H9 (cell line): Measurements from ENCODE around the gene KRTAP13-1. TPM values are rescaled to one million over a fixed set of nuclear protein-coding genes. Genes with fewer than 3 reads are reported as not detected.

Experiments
- DNase-seq: peaks from one replicate; pipeline ENCODE4 v3.0.0-alpha.2; 2017
- H2AFZ ChIP-seq: one replicate; pipeline ENCODE4 v1.6.1; 2013; ENCODE audit warnings: mild to moderate bottlenecking, low read length, control low read depth, moderate library complexity
- H2AK5ac ChIP-seq: 2 replicates; pipeline ENCODE4 v1.6.1; 2013; ENCODE audit warnings: low read length, control low read depth, mixed read lengths; ENCODE audit not compliant: insufficient read length
- H2BK120ac ChIP-seq: one replicate; pipeline ENCODE4 v1.6.1; 2013; ENCODE audit warnings: low read depth, mild to moderate bottlenecking, low read length, control low read depth, inconsistent platforms; ENCODE audit not compliant: poor library complexity, severe bottlenecking
- H2BK12ac ChIP-seq: 2 replicates; pipeline ENCODE4 v1.6.1; 2013; ENCODE audit warnings: low read length, control low read depth, mixed read lengths, low read depth; ENCODE audit not compliant: insufficient read length
- H2BK15ac ChIP-seq: 2 replicates; pipeline ENCODE4 v1.6.1; 2013; ENCODE audit warnings: low read depth, low read length, control low read depth
- H2BK20ac ChIP-seq: one replicate; pipeline ENCODE4 v1.6.1; 2013; ENCODE audit warnings: low read depth, mild to moderate bottlenecking, low read length, control low read depth, inconsistent platforms; ENCODE audit not compliant: poor library complexity, severe bottlenecking
- H2BK5ac ChIP-seq: 2 replicates; pipeline ENCODE4 v1.6.1; 2013; ENCODE audit warnings: low read length, control low read depth, mixed read lengths; ENCODE audit not compliant: insufficient read length
- H3K14ac ChIP-seq: 2 replicates; pipeline ENCODE4 v1.6.1; 2013; ENCODE audit warnings: low read length, control low read depth; ENCODE audit not compliant: insufficient read depth
- H3K18ac ChIP-seq: 2 replicates; pipeline ENCODE4 v1.6.1; 2013; ENCODE audit warnings: low read depth, mild to moderate bottlenecking, mixed read lengths, low read length, control low read depth; ENCODE audit not compliant: insufficient read length
- H3K23ac ChIP-seq: 2 replicates; pipeline ENCODE4 v1.6.1; 2013; ENCODE audit warnings: low read length, control low read depth, mixed read lengths, low read depth; ENCODE audit not compliant: insufficient read length
- H3K23me2 ChIP-seq: 2 replicates; pipeline ENCODE4 v1.6.1; 2013; ENCODE audit warnings: low read depth, mild to moderate bottlenecking, mixed read lengths, low read length, control low read depth; ENCODE audit not compliant: insufficient read length, poor library complexity, severe bottlenecking
- H3K27ac ChIP-seq: 2 replicates; pipeline ENCODE4 v1.5.1; 2013; ENCODE audit warnings: low read length, control low read depth, mixed read lengths, low read depth; ENCODE audit not compliant: insufficient read length
- H3K27me3 ChIP-seq: 2 replicates; pipeline ENCODE4 v1.6.1; 2013; ENCODE audit warnings: low read length, control low read depth, inconsistent platforms; ENCODE audit not compliant: insufficient read depth
- H3K4ac ChIP-seq: 2 replicates; pipeline ENCODE4 v1.6.1; 2013; ENCODE audit warnings: low read depth, mild to moderate bottlenecking, control low read depth, inconsistent platforms, low read length, moderate library complexity
- H3K4me1 ChIP-seq: 2 replicates; pipeline ENCODE4 v1.6.1; 2013; ENCODE audit warnings: low read length, control low read depth, inconsistent platforms; ENCODE audit not compliant: insufficient read depth
- H3K4me2 ChIP-seq: 2 replicates; pipeline ENCODE4 v1.6.1; 2013; ENCODE audit warnings: low read length, control low read depth, mixed read lengths; ENCODE audit not compliant: insufficient read length, insufficient read depth
- H3K56ac ChIP-seq: 2 replicates; pipeline ENCODE4 v1.6.1; 2013; ENCODE audit warnings: low read depth, mild to moderate bottlenecking, mixed read lengths, low read length, control low read depth; ENCODE audit not compliant: insufficient read length
- H3K79me1 ChIP-seq: 2 replicates; pipeline ENCODE4 v1.6.1; 2013; ENCODE audit warnings: low read depth, mild to moderate bottlenecking, moderate library complexity, low read length, control low read depth, inconsistent platforms; ENCODE audit not compliant: insufficient read depth, poor library complexity, severe bottlenecking
- H3K79me2 ChIP-seq: 2 replicates; pipeline ENCODE4 v1.6.1; 2013; ENCODE audit warnings: low read length, control low read depth, inconsistent platforms; ENCODE audit not compliant: insufficient read depth
- H3K9ac ChIP-seq: 2 replicates; pipeline ENCODE4 v1.6.1; 2013; ENCODE audit warnings: low read length, control low read depth, mixed read lengths; ENCODE audit not compliant: insufficient read length; ENCODE audit errors: extremely low read depth
- H3K9me3 ChIP-seq: one replicate; pipeline ENCODE4 v1.6.1; 2013; ENCODE audit warnings: low read depth, low read length, inconsistent platforms; ENCODE audit not compliant: control insufficient read depth
- H3T11ph ChIP-seq: one replicate; pipeline ENCODE4 v1.6.1; 2013; ENCODE audit warnings: mild to moderate bottlenecking, low read length, control low read depth, inconsistent platforms
- H4K20me1 ChIP-seq: one replicate; pipeline ENCODE4 v1.6.1; 2013; ENCODE audit not compliant: control insufficient read depth, insufficient read length, insufficient read depth
- H4K5ac ChIP-seq: 2 replicates; pipeline ENCODE4 v1.6.1; 2013; ENCODE audit warnings: low read depth, mild to moderate bottlenecking, mixed read lengths, low read length, control low read depth; ENCODE audit not compliant: insufficient read length
- H4K8ac ChIP-seq: replicated peaks from 2 replicates; pipeline ENCODE4 v1.6.1; 2013; ENCODE audit warnings: low read length, control low read depth, mixed read lengths, low read depth; ENCODE audit not compliant: insufficient read length
- H4K91ac ChIP-seq: 2 replicates; pipeline ENCODE4 v1.6.1; 2013; ENCODE audit warnings: low read depth, mild to moderate bottlenecking, moderate library complexity, mixed read lengths, low read length, control low read depth; ENCODE audit not compliant: insufficient read length
- H3K27ac Mint-ChIP-seq, 3 experiments: 2 replicates in 2 of 3; 3 replicates in 1 of 3; pipeline ENCODE4 v1.8.0; 2020 to 2021; ENCODE audit warnings: mixed read lengths in 3 of 3, mild to moderate bottlenecking in 1 of 3, moderate library complexity in 1 of 3
- H3K27me3 Mint-ChIP-seq: 2 replicates; pipeline ENCODE4 v1.8.0; 2021; ENCODE audit warnings: low read depth, mild to moderate bottlenecking, moderate library complexity, mixed read lengths
- H3K36me3 Mint-ChIP-seq, 3 experiments: 2 replicates in 2 of 3; 3 replicates in 1 of 3; pipeline ENCODE4 v1.8.0; 2020 to 2021; ENCODE audit warnings: low read depth in 3 of 3, mixed read lengths in 3 of 3; ENCODE audit not compliant: insufficient read depth in 1 of 3
- H3K4me1 Mint-ChIP-seq, 2 experiments: 2 replicates each; pipeline ENCODE4 v1.8.0; 2020; ENCODE audit warnings: mixed read lengths in 2 of 2
- H3K4me3 Mint-ChIP-seq, 2 experiments: 2 replicates in 1 of 2; 3 replicates in 1 of 2; pipeline ENCODE4 v1.8.0; 2020 to 2021; ENCODE audit warnings: mild to moderate bottlenecking in 2 of 2, mixed read lengths in 2 of 2, moderate library complexity in 1 of 2
- H3K9me3 Mint-ChIP-seq, 2 experiments: 2 replicates in 1 of 2; 3 replicates in 1 of 2; pipeline ENCODE4 v1.8.0; 2020; ENCODE audit warnings: mild to moderate bottlenecking in 2 of 2, mixed read lengths in 2 of 2, moderate library complexity in 1 of 2
- WGBS: extraction: QIAGEN DNeasy Blood & Tissue Kit; methylation state at CpG from one replicate; pipeline ENCODE4 v1.1.7; 2013; ENCODE audit warnings: missing lambda C conversion rate, low lambda C conversion rate, mixed read lengths; ENCODE audit not compliant: insufficient read length; ENCODE audit errors: extremely low coverage; 5-methylcytosine and 5-hydroxymethylcytosine counted together
- total RNA-seq: library from RNA; stranded (reverse); gene quantifications from 2 replicates; pipeline ENCODE4 v1.2.1, GENCODE V29; 2021
- TF ChIP-seq, protein P1 (sequence below): fragments of 200-600 bp; sonication (generic); conservative IDR thresholded peaks from 3 replicates; pipeline ENCODE4 v1.8.0; 2021; ENCODE audit warnings: antibody characterized with exemption, mild to moderate bottlenecking

Gene KRTAP13-1
- total RNA-seq, 1 experiment from 2014 or later, result not detected

DNA sequence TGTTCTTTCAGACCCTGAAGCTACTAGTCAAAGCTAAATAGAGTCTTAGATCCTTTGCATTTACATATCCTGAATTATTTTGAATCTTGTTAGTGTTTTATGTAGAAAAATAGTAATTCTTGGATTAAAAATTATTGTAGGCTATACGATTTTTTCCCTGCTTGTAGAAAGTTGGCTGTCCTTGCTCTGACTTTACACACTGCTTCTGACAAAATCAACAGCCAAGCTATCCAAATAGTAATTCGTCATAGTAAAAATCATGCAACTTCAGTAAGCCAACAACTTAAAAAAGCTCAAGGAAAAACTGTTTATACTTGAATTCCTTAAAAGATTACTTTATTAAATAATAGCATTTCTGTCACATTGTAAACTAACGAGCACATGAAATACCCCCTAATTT lies 39.9 kb upstream of the KRTAP13-1 start:
- Histone ChIP-seq H4K8ac (no peak overlapping the region), H3K4ac (no peak overlapping the region), H2AFZ (no peak overlapping the region), H4K20me1 (no peaks in the 10 kb centered on the region), H3K4me1 (no peaks in the 10 kb centered on the region), H2BK120ac (no peak overlapping the region), H3K27ac (no peak overlapping the region), H3K56ac (no peak overlapping the region), H4K91ac (no peak overlapping the region), H3K23me2 (no peaks in the 10 kb centered on the region), H3K27me3 (no peaks in the 10 kb centered on the region), H3K9ac (no peak overlapping the region), H2BK15ac (no peak overlapping the region), H3K4me2 (no peak overlapping the region), H4K5ac (no peak overlapping the region), H2BK20ac (no peak overlapping the region), H3K23ac (no peak overlapping the region), H3K18ac (no peak overlapping the region), H3T11ph (no peak overlapping the region), H3K9me3 (no peaks in the 10 kb centered on the region), H3K79me2 (no peaks in the 10 kb centered on the region), H2BK12ac (no peak overlapping the region), H3K14ac (no peak overlapping the region), H3K79me1 (no peaks in the 10 kb centered on the region), H2AK5ac (no peak overlapping the region), H2BK5ac (no peak overlapping the region)
- H3K36me3 Mint-ChIP-seq, result no peaks in the 10 kb centered on the region
- TF ChIP-seq, protein P1, sequence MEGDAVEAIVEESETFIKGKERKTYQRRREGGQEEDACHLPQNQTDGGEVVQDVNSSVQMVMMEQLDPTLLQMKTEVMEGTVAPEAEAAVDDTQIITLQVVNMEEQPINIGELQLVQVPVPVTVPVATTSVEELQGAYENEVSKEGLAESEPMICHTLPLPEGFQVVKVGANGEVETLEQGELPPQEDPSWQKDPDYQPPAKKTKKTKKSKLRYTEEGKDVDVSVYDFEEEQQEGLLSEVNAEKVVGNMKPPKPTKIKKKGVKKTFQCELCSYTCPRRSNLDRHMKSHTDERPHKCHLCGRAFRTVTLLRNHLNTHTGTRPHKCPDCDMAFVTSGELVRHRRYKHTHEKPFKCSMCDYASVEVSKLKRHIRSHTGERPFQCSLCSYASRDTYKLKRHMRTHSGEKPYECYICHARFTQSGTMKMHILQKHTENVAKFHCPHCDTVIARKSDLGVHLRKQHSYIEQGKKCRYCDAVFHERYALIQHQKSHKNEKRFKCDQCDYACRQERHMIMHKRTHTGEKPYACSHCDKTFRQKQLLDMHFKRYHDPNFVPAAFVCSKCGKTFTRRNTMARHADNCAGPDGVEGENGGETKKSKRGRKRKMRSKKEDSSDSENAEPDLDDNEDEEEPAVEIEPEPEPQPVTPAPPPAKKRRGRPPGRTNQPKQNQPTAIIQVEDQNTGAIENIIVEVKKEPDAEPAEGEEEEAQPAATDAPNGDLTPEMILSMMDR, result no peak
- DNase-seq, result no peak
- no peak overlapping the region for H3K4me3 Mint-ChIP-seq
- peaks cover 0 to 6% of the 10 kb centered on the region in 2 experiments; a peak in 1 of 4 replicates for H3K4me1 Mint-ChIP-seq
- H3K27me3 Mint-ChIP-seq, result no peaks in the 10 kb centered on the region
- no peaks in the 10 kb centered on the region for H3K9me3 Mint-ChIP-seq
- H3K27ac Mint-ChIP-seq, result no peak overlapping the region
- WGBS, result no CpG with 5 or more reads among the region's 3 CpGs
